ENCODE measurements around the gene GRID2. TPM values are rescaled to one million over a fixed set of nuclear protein-coding genes. Genes with fewer than 3 reads are reported as not detected.

GRID2 gene
- total and polyA plus RNA-seq, 2 of the 4 experiments (the other 2 are of a cell fraction) = under 0.01 TPM; not detected in 1

DNA sequence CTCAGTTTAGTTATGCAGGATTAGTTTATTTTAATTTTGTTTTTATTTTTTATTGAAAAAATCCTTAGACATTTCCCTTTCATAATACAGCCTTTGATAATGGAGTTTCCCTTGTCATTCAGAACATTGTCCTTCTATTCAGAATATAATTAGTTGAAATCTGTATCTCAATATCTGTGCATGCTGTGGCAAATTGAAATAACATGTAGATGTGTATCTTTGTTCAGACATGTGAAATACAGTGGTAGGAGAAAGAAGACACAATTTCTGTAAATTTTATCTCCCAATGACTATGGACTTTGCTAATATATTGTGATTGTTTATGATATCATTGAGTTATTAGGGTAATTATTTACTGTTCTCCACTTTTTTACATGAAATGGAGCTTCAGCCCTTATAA, 353.9 kb downstream of the GRID2 start:
- ChIA-PET POLR2A (ENCODE audit: unreplicated experiment) (no interaction called here), CTCF (no interaction called here)
- no peak overlapping the region for H4K91ac ChIP-seq (ENCODE audit: insufficient read depth, low read depth, low read length)
- intact Hi-C loops (cut with micrococcal nuclease) = no loop called here
- in situ Hi-C loops (cut with MboI; ENCODE audit: low sequenced_read_pairs) = no loop called here
- H3K14ac ChIP-seq (replicated peaks; ENCODE audit: low read depth, low read length) = no peak overlapping the region
- H3K4me2 ChIP-seq (ENCODE audit: low read depth, low read length) = no peak overlapping the region
- no peak overlapping the region for H2AFZ ChIP-seq (replicated peaks; ENCODE audit: low read length, poor library complexity)
- no peak overlapping the region for H2BK120ac ChIP-seq (ENCODE audit: low read depth, low read length)
- H3K79me1 ChIP-seq (ENCODE audit: low read depth in 1 of 2, low read length in 2 of 2) = no peaks in the 10 kb centered on the region
- ATAC-seq (ENCODE audit: low read depth) (no peak), DNase-seq (no peak)
- no peak overlapping the region for H4K5ac ChIP-seq (ENCODE audit: low read depth, low read length)
- H3K4ac ChIP-seq (ENCODE audit: low read depth, low read length) = no peak overlapping the region
- H3K23ac ChIP-seq (ENCODE audit: low read depth, low read length) = no peak overlapping the region
- H2AK5ac ChIP-seq (ENCODE audit: low read depth, low read length) = no peak overlapping the region
- no peak overlapping the region for H3K4me3 ChIP-seq (ENCODE audit: insufficient read depth, low read depth, low read length)
- H4K8ac ChIP-seq (ENCODE audit: low read depth in 2 of 2, low read length in 2 of 2) = no peak overlapping the region
- no peak overlapping the region for H3K27ac ChIP-seq (ENCODE audit: insufficient read depth, low read length)
- no peak overlapping the region for H2AK9ac ChIP-seq (replicated peaks; ENCODE audit: low read depth, low read length, poor library complexity)
- H3K36me3 ChIP-seq (ENCODE audit: control insufficient read depth, insufficient read depth, low read length) = no peaks in the 10 kb centered on the region
- no peak overlapping the region for H2BK20ac ChIP-seq (ENCODE audit: low read depth, low read length)
- no peak overlapping the region for H2BK5ac ChIP-seq (ENCODE audit: low read depth, low read length, poor library complexity, severe bottlenecking)
- TF ChIP-seq, protein P1, sequence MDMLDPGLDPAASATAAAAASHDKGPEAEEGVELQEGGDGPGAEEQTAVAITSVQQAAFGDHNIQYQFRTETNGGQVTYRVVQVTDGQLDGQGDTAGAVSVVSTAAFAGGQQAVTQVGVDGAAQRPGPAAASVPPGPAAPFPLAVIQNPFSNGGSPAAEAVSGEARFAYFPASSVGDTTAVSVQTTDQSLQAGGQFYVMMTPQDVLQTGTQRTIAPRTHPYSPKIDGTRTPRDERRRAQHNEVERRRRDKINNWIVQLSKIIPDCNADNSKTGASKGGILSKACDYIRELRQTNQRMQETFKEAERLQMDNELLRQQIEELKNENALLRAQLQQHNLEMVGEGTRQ (IDR thresholded peaks at IDR 0.05; ENCODE audit: low read depth, low read length) = no peak
- no peak for TF ChIP-seq NFE2L2 (IDR thresholded peaks at IDR 0.05; ENCODE audit: low read depth, low read length)
- H3K27me3 ChIP-seq (ENCODE audit: control insufficient read depth, insufficient read depth, low read length) = no peaks in the 10 kb centered on the region
- no peak overlapping the region for H3K9ac ChIP-seq (ENCODE audit: low read depth, low read length)
- BruUV-seq (replicated peaks) = no TSS peak
- H3K9me1 ChIP-seq (ENCODE audit: insufficient read depth, low read length) = no peaks in the 10 kb centered on the region
- no peak overlapping the region for H3K56ac ChIP-seq (ENCODE audit: extremely low read depth, insufficient read depth, low read length)
- H3K9me3 ChIP-seq (ENCODE audit: control insufficient read depth, insufficient read depth, low read length) = no peaks in the 10 kb centered on the region
- no peak overlapping the region for H2BK15ac ChIP-seq (ENCODE audit: low read depth, low read length)
- H3K4me1 ChIP-seq (ENCODE audit: control insufficient read depth, insufficient read depth, low read length) = no peaks in the 10 kb centered on the region
- no peak overlapping the region for H3K18ac ChIP-seq (ENCODE audit: low read depth, low read length)
- H4K20me1 ChIP-seq (ENCODE audit: insufficient read depth, low read length) = no peaks in the 10 kb centered on the region
- dilution Hi-C loops (cut with HindIII; ENCODE audit: low sequenced_read_pairs, unreplicated experiment) = no loop called here
